WTC11 (cell line): ENCODE measurements around the gene C4orf36. TPM values are rescaled to one million over a fixed set of nuclear protein-coding genes. Genes with fewer than 3 reads are reported as not detected.

ENCODE experiments used
- ATAC-seq: fragments of 200-7000 bp; cut with Tn5 transposase; 2 replicates; pipeline ENCODE4 v1.10.0; 2021; ENCODE audit warnings: mild to moderate bottlenecking, moderate library complexity
- CTCF ChIA-PET: fragments of 300-600 bp; sonication (Branson Sonifier 250); formaldehyde crosslinking; loops from one replicate; lab custom pipeline; 2021; ENCODE audit warnings: antibody characterized with exemption; lab: Charles Lee
- POLR2A ChIA-PET: fragments of 350-600 bp; sonication (Branson Sonifier 250); formaldehyde crosslinking; loops from one replicate; lab custom pipeline; 2021; ENCODE audit warnings: antibody characterized with exemption; lab: Charles Lee
- DNase-seq: peaks from one replicate; pipeline ENCODE4 v3.0.0; 2021; ENCODE audit warnings: low spot score
- H3K27ac Mint-ChIP-seq: 2 replicates; pipeline ENCODE4 v1.8.0; 2021; ENCODE audit warnings: mixed read lengths
- H3K27me3 Mint-ChIP-seq: 2 replicates; pipeline ENCODE4 v1.8.0; 2021; ENCODE audit warnings: low read depth, mild to moderate bottlenecking, moderate library complexity, mixed read lengths
- H3K36me3 Mint-ChIP-seq: 2 replicates; pipeline ENCODE4 v1.8.0; 2021; ENCODE audit warnings: mixed read lengths
- H3K4me1 Mint-ChIP-seq: 2 replicates; pipeline ENCODE4 v1.8.0; 2022; ENCODE audit warnings: mixed read lengths
- H3K4me3 Mint-ChIP-seq: 2 replicates; pipeline ENCODE4 v1.8.0; 2021; ENCODE audit warnings: mild to moderate bottlenecking, moderate library complexity, mixed read lengths
- H3K9me3 Mint-ChIP-seq: 2 replicates; pipeline ENCODE4 v1.8.0; 2021; ENCODE audit warnings: mixed read lengths
- CBFB ChIP-seq: sonication (generic); formaldehyde crosslinking; IDR thresholded peaks from 2 replicates; pipeline ENCODE4 v1.8.1; 2022; ENCODE audit warnings: mild to moderate bottlenecking, low read depth, missing genetic modification reagents
- CREB1 ChIP-seq: sonication (generic); formaldehyde crosslinking; IDR thresholded peaks from 2 replicates; pipeline ENCODE4 v1.8.0; 2023; ENCODE audit warnings: mild to moderate bottlenecking, missing genetic modification reagents
- ETV6 ChIP-seq: sonication (generic); formaldehyde crosslinking; IDR thresholded peaks from 2 replicates; pipeline ENCODE4 v1.8.1; 2022; ENCODE audit warnings: mild to moderate bottlenecking, missing genetic modification reagents
- FOXJ3 ChIP-seq: sonication (generic); formaldehyde crosslinking; IDR thresholded peaks from 2 replicates; pipeline ENCODE4 v1.9.0; 2021; ENCODE audit warnings: missing genetic modification reagents, mild to moderate bottlenecking, borderline replicate concordance
- GRHL2 ChIP-seq: fragments of 250-450 bp; sonication (Bioruptor Pico); IDR thresholded peaks from 2 replicates; pipeline ENCODE4 v1.8.0; 2022; ENCODE audit warnings: mild to moderate bottlenecking, moderate library complexity; ENCODE audit not compliant: insufficient replicate concordance, severe bottlenecking
- GTF2I ChIP-seq: fragments of 250-450 bp; sonication (Bioruptor Pico); conservative IDR thresholded peaks from 2 replicates; pipeline ENCODE4 v1.4.0; 2021; ENCODE audit warnings: mild to moderate bottlenecking
- JUN ChIP-seq: sonication (generic); formaldehyde crosslinking; IDR thresholded peaks from 2 replicates; pipeline ENCODE4 v1.8.0; 2023; ENCODE audit warnings: mild to moderate bottlenecking, missing genetic modification reagents
- MXD4 ChIP-seq: fragments of 250-450 bp; sonication (Bioruptor Pico); IDR thresholded peaks from 2 replicates; pipeline ENCODE4 v1.8.0; 2021; ENCODE audit warnings: mild to moderate bottlenecking, moderate library complexity, borderline replicate concordance
- NFE2L1 ChIP-seq: sonication (generic); formaldehyde crosslinking; IDR thresholded peaks from 2 replicates; pipeline ENCODE4 v1.8.1; 2023; ENCODE audit warnings: missing genetic modification reagents
- ZNF416 ChIP-seq: fragments of 250-450 bp; sonication (Bioruptor Pico); IDR thresholded peaks from 2 replicates; pipeline ENCODE4 v1.9.0; 2021; ENCODE audit warnings: mild to moderate bottlenecking, inconsistent platforms
- total RNA-seq: library from RNA; stranded (reverse); gene quantifications from 3 replicates; pipeline ENCODE4 v1.2.3, GENCODE V29; 2021
- TF ChIP-seq, protein P1 (sequence below): sonication (generic); formaldehyde crosslinking; IDR thresholded peaks from 2 replicates; pipeline ENCODE4 v1.8.1; 2022; ENCODE audit warnings: missing genetic modification reagents, borderline replicate concordance
- TF ChIP-seq, protein P2 (sequence below): sonication (generic); formaldehyde crosslinking; IDR thresholded peaks from 2 replicates; pipeline ENCODE4 v1.8.1; 2022; ENCODE audit warnings: mild to moderate bottlenecking, moderate library complexity, missing genetic modification reagents
- TF ChIP-seq, protein P3 (sequence below): fragments of 250-450 bp; sonication (Bioruptor Pico); IDR thresholded peaks from 2 replicates; pipeline ENCODE4 v1.8.0; 2021; ENCODE audit warnings: mild to moderate bottlenecking
- TF ChIP-seq, protein P4 (sequence below): fragments of 200-600 bp; IDR thresholded peaks from 2 replicates; pipeline ENCODE4 v1.8.0; 2022; ENCODE audit warnings: antibody characterized with exemption
- TF ChIP-seq, protein P5 (sequence below): sonication (generic); formaldehyde crosslinking; IDR thresholded peaks from 2 replicates; pipeline ENCODE4 v1.8.0; 2022; ENCODE audit warnings: missing genetic modification reagents
- TF ChIP-seq, protein P6 (sequence below): sonication (generic); formaldehyde crosslinking; IDR thresholded peaks from 2 replicates; pipeline ENCODE4 v1.8.1; 2023; ENCODE audit warnings: mild to moderate bottlenecking, missing genetic modification reagents, moderate library complexity

The C4orf36 gene
- total RNA-seq, 1 experiment from 2014 or later, result 0.79 TPM

DNA sequence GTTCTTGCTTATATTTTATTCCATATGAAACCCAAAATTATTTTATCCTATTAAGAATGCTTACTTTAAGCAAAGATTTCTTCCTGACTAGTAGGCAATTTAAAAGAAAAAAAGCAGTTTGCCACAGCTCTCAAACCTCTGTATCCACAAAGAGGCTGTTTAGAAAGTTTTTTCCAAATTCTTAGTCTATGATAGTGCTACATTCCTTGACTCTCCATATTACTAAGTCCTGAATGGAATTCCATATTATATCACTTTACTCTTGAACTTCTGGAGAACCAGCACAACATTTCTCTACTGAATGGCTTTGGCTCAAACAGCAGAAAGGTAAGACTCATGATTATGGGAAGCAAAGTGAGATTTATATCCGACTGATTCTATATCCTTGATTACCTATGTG lies 51.4 kb downstream of the C4orf36 start:
- TF ChIP-seq GTF2I, result no peak
- TF ChIP-seq ETV6 (CRISPR knock-in tag), result no peak
- TF ChIP-seq CBFB, result no peak
- no peak for TF ChIP-seq ZNF416 (CRISPR knock-in tag)
- TF ChIP-seq, protein P1, sequence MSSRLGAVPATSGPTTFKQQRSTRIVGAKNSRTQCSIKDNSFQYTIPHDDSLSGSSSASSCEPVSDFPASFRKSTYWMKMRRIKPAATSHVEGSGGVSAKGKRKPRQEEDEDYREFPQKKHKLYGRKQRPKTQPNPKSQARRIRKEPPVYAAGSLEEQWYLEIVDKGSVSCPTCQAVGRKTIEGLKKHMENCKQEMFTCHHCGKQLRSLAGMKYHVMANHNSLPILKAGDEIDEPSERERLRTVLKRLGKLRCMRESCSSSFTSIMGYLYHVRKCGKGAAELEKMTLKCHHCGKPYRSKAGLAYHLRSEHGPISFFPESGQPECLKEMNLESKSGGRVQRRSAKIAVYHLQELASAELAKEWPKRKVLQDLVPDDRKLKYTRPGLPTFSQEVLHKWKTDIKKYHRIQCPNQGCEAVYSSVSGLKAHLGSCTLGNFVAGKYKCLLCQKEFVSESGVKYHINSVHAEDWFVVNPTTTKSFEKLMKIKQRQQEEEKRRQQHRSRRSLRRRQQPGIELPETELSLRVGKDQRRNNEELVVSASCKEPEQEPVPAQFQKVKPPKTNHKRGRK (CRISPR knock-in tag), result no peak
- TF ChIP-seq, protein P2, sequence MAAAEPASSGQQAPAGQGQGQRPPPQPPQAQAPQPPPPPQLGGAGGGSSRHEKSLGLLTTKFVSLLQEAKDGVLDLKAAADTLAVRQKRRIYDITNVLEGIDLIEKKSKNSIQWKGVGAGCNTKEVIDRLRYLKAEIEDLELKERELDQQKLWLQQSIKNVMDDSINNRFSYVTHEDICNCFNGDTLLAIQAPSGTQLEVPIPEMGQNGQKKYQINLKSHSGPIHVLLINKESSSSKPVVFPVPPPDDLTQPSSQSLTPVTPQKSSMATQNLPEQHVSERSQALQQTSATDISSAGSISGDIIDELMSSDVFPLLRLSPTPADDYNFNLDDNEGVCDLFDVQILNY (CRISPR knock-in tag), result no peak
- TF ChIP-seq MXD4, result no peak
- TF ChIP-seq NFE2L1 (CRISPR knock-in tag), result no peak
- H3K4me1 Mint-ChIP-seq, result 0 out of 2 replicates have a peak, but pooled peaks cover 3% of the 10 kb centered on the region
- no peaks in the 10 kb centered on the region for H3K36me3 Mint-ChIP-seq
- H3K27ac Mint-ChIP-seq, result no peak overlapping the region
- CTCF ChIA-PET, result interaction anchor here (1.6 kb wide), 1 partner anchor 38 kb away, joined by 4 read pairs; no protein-coding TSS in a partner anchor
- DNase-seq (no peak), ATAC-seq (no peak)
- no peak overlapping the region for H3K4me3 Mint-ChIP-seq
- POLR2A ChIA-PET, result no interaction called here
- H3K9me3 Mint-ChIP-seq, result no peaks in the 10 kb centered on the region
- H3K27me3 Mint-ChIP-seq, result no peaks in the 10 kb centered on the region; the same call in 1 of the 2 replicates

DNA sequence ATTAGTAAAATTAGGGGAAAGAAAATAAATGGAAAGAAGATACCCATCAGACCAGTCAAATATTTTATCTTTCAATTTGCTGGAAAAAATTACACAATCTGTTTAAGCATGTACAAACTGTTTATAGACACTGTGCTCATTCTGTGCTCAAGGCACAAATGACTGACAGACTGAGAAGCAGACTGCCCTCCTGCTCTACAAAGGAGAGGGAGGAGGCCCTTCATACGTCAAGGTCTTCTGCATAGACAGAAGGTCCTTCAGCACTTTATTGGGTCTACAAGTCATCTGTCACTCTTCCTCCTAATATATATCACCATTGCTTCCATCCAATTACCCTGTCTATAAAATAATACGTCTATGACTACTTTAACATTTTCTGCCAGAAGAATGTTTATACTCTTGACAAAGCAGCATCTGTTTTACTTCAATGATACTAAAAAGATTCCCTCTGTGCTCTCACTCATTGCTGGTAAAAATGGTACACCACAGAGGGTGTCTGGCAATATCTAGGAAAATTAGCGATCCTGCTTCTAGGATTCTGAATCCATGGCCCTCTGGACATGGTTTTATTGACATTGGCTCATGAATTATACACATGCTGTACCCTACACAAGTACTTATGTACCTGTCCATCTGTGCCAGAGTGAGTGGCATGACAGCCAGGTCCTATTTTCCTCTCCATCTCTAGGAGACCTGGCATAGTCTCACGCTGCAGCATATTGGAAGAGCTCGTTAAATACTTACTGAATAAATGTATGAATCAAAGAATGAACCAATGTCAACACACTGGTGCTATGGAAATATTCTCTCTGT lies 54.3 kb downstream of the C4orf36 start:
- H3K4me3 Mint-ChIP-seq, result no peak overlapping the region
- no peaks in the 10 kb centered on the region for H3K36me3 Mint-ChIP-seq
- no peak for ATAC-seq
- TF ChIP-seq, protein P3, sequence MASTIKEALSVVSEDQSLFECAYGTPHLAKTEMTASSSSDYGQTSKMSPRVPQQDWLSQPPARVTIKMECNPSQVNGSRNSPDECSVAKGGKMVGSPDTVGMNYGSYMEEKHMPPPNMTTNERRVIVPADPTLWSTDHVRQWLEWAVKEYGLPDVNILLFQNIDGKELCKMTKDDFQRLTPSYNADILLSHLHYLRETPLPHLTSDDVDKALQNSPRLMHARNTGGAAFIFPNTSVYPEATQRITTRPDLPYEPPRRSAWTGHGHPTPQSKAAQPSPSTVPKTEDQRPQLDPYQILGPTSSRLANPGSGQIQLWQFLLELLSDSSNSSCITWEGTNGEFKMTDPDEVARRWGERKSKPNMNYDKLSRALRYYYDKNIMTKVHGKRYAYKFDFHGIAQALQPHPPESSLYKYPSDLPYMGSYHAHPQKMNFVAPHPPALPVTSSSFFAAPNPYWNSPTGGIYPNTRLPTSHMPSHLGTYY, result no peak
- TF ChIP-seq, protein P4, sequence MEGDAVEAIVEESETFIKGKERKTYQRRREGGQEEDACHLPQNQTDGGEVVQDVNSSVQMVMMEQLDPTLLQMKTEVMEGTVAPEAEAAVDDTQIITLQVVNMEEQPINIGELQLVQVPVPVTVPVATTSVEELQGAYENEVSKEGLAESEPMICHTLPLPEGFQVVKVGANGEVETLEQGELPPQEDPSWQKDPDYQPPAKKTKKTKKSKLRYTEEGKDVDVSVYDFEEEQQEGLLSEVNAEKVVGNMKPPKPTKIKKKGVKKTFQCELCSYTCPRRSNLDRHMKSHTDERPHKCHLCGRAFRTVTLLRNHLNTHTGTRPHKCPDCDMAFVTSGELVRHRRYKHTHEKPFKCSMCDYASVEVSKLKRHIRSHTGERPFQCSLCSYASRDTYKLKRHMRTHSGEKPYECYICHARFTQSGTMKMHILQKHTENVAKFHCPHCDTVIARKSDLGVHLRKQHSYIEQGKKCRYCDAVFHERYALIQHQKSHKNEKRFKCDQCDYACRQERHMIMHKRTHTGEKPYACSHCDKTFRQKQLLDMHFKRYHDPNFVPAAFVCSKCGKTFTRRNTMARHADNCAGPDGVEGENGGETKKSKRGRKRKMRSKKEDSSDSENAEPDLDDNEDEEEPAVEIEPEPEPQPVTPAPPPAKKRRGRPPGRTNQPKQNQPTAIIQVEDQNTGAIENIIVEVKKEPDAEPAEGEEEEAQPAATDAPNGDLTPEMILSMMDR, result no peak
- no peak overlapping the region for H3K27ac Mint-ChIP-seq
- H3K9me3 Mint-ChIP-seq, result 0 out of 2 replicates have a peak, but pooled peaks cover 3% of the 10 kb centered on the region
- ChIA-PET CTCF (no interaction called here), POLR2A (no interaction called here)
- no peaks in the 10 kb centered on the region for H3K27me3 Mint-ChIP-seq
- H3K4me1 Mint-ChIP-seq, result no peaks in the 10 kb centered on the region
- no peak for DNase-seq

DNA sequence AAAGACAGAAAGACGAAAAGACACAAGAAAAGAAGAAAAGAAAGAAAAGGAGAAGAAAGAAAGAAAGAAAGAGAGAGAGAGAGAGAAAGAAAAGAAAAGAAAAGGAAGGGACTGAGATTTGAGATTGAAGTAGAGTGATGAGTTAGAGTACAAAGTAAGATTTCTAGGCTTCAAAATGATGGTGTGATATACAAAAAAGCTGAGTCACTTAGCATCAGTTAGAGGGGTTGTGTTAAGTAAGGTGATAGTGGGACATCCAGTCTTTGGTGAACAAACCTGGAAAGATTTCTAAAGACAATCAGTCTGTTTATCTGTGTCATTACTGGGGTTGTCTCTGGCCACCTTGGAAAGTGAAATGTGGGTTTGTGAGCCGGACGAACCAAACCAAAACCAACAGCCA lies 56.5 kb downstream of the C4orf36 start:
- ATAC-seq, result no peak
- H3K9me3 Mint-ChIP-seq, result 0 out of 2 replicates have a peak, but pooled peaks cover 3% of the 10 kb centered on the region
- POLR2A ChIA-PET, result no interaction called here
- TF ChIP-seq FOXJ3 (no peak), CREB1 (no peak), GRHL2 (CRISPR knock-in tag) (no peak), JUN (CRISPR knock-in tag) (no peak)
- TF ChIP-seq, protein P5, sequence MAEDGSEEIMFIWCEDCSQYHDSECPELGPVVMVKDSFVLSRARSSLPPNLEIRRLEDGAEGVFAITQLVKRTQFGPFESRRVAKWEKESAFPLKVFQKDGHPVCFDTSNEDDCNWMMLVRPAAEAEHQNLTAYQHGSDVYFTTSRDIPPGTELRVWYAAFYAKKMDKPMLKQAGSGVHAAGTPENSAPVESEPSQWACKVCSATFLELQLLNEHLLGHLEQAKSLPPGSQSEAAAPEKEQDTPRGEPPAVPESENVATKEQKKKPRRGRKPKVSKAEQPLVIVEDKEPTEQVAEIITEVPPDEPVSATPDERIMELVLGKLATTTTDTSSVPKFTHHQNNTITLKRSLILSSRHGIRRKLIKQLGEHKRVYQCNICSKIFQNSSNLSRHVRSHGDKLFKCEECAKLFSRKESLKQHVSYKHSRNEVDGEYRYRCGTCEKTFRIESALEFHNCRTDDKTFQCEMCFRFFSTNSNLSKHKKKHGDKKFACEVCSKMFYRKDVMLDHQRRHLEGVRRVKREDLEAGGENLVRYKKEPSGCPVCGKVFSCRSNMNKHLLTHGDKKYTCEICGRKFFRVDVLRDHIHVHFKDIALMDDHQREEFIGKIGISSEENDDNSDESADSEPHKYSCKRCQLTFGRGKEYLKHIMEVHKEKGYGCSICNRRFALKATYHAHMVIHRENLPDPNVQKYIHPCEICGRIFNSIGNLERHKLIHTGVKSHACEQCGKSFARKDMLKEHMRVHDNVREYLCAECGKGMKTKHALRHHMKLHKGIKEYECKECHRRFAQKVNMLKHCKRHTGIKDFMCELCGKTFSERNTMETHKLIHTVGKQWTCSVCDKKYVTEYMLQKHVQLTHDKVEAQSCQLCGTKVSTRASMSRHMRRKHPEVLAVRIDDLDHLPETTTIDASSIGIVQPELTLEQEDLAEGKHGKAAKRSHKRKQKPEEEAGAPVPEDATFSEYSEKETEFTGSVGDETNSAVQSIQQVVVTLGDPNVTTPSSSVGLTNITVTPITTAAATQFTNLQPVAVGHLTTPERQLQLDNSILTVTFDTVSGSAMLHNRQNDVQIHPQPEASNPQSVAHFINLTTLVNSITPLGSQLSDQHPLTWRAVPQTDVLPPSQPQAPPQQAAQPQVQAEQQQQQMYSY, result no peak
- TF ChIP-seq, protein P6, sequence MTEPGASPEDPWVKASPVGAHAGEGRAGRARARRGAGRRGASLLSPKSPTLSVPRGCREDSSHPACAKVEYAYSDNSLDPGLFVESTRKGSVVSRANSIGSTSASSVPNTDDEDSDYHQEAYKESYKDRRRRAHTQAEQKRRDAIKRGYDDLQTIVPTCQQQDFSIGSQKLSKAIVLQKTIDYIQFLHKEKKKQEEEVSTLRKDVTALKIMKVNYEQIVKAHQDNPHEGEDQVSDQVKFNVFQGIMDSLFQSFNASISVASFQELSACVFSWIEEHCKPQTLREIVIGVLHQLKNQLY (CRISPR knock-in tag), result no peak
- no peaks in the 10 kb centered on the region for H3K4me1 Mint-ChIP-seq
- no peak overlapping the region for H3K27ac Mint-ChIP-seq
- H3K4me3 Mint-ChIP-seq, result no peak overlapping the region
- H3K27me3 Mint-ChIP-seq, result no peaks in the 10 kb centered on the region
- DNase-seq, result no peak
- CTCF ChIA-PET, result interaction anchor here (0.7 kb wide), 1 partner anchor 13 kb away, joined by 3 read pairs; no protein-coding TSS in a partner anchor
- H3K36me3 Mint-ChIP-seq, result no peaks in the 10 kb centered on the region
